Heart left ventricle (tissue), 16 donors: ENCODE data around the gene FAXDC2. TPM values are rescaled to one million over a fixed set of nuclear protein-coding genes. Genes with fewer than 3 reads are reported as not detected.

Source experiments
- ATAC-seq, 4 donors: fragments of 200-7000 bp; cut with Tn5 transposase; one replicate each; pipeline ENCODE4 v1.9.1; 2020 to 2022; ENCODE audit warnings: moderate library complexity in 4 of 4, mild to moderate bottlenecking in 3 of 4, moderate number of reproducible peaks in 1 of 4
- DNase-seq, 5 donors: peaks; one replicate each; pipeline ENCODE4 v3.0.0-alpha.2; 2020
- H3K27ac ChIP-seq, 12 donors: fragments of 200-600 bp; sonication (generic) in 4 of 12; one replicate each; pipeline versions ENCODE4 v1.5.0 to v1.8.0; 2016 to 2022; ENCODE audit warnings: mild to moderate bottlenecking in 2 of 12
- H3K27me3 ChIP-seq, 9 donors: fragments of 200-600 bp; sonication (generic) in 2 of 9; one replicate each; pipeline versions ENCODE4 v1.5.1 to v1.8.0; 2016 to 2022; ENCODE audit warnings: mild to moderate bottlenecking in 3 of 9
- H3K36me3 ChIP-seq, 9 donors: fragments of 200-600 bp; sonication (generic) in 2 of 9; one replicate each; pipeline versions ENCODE4 v1.5.0 to v1.8.0; 2018 to 2022; ENCODE audit warnings: mild to moderate bottlenecking in 2 of 9
- H3K4me1 ChIP-seq, 12 donors: fragments of 200-600 bp; sonication (generic) in 4 of 12; one replicate each; pipeline versions ENCODE4 v1.5.0 to v1.8.0; 2016 to 2022; ENCODE audit warnings: mild to moderate bottlenecking in 3 of 12
- H3K4me3 ChIP-seq, 12 donors: fragments of 200-600 bp; sonication (generic) in 4 of 12; one replicate each; pipeline versions ENCODE4 v1.5.0 to v1.8.0; 2017 to 2022; ENCODE audit warnings: mild to moderate bottlenecking in 9 of 12, moderate library complexity in 4 of 12
- H3K9me3 ChIP-seq, 12 donors: fragments of 200-600 bp; sonication (generic) in 4 of 12; one replicate each; pipeline versions ENCODE4 v1.5.0 to v1.8.0; 2016 to 2022; ENCODE audit warnings: mild to moderate bottlenecking in 1 of 12
- CTCF ChIP-seq, 12 donors: fragments of 200-600 bp; sonication (generic) in 4 of 12; IDR thresholded peaks; one replicate each; pipeline versions ENCODE4 v1.5.0 to v1.8.0; 2018 to 2022; ENCODE audit warnings: antibody characterized with exemption in 12 of 12, mild to moderate bottlenecking in 5 of 12
- POLR2A ChIP-seq, 2 donors: fragments of 450-650 bp; IDR thresholded peaks; one replicate each; pipeline ENCODE4 v1.6.1; 2017; ENCODE audit warnings: antibody characterized with exemption in 2 of 2, mild to moderate bottlenecking in 2 of 2, moderate library complexity in 2 of 2
- WGBS, 4 donors: extraction: QIAGEN DNeasy Blood & Tissue Kit in 2 of 4; methylation state at CpG; one replicate each; pipeline versions ENCODE4 v1.1.5 to v1.1.7; 2013 to 2018; 5-methylcytosine and 5-hydroxymethylcytosine counted together
- intact Hi-C, 10 donors: fragments of 100-400 bp; cut with DNase I; formaldehyde crosslinking; loops; one replicate each; pipeline versions ENCODE4 v1.11.1 to v1.14.2; 2022
- polyA plus RNA-seq, 2 donors: library from polyadenylated mRNA; stranded (reverse); fragments of 200-250 nt; gene quantifications; one replicate each; pipeline ENCODE4 v1.2.3, GENCODE V29; 2013
- total RNA-seq, 9 donors: library from RNA; depleted of rRNA in 2 of 9; stranded (reverse); fragments of >200 nt in 2 of 9; fragmentation: NEBNext Ultra II Directional in 3 of 9; extraction: Animal tissue kit (Norgen Biotek cat#: 25700) in 3 of 9; gene quantifications; one replicate each; pipeline versions ENCODE4 v1.1.0 to v1.2.4, GENCODE V29; 2016 to 2023
- donor health status: ischemic (EF 13 %, LVEDD 7.1; RV severe dilation, severe dysfunction).
- donor health status: healthy with polysubstance abuse.
- donor health status: DM: no; HTN: yes; CAD: no.
- donor health status: DM: no; HTN: no; CAD: no.
- donor health status: ischemic (EF 25% LVEDD 6.9; RV normal size, moderate dysfunction).
- donor health status: ischemic (EF 25% LVEDD 5.7; RV mildly dilated, moderate dysfunction).
- donor health status: healthy.
- donor health status: DM: yes; HTN: yes; CAD: no.
- donor health status: ischemic (EF 35%, LVEDD 5.7; RV mildly dilated, moderate dysfunction).
- donor health status: nonischemic (EF 11% LVEDD 7.7; RV severe dilation, severe dysfunction).
- donor health status: DM: yes; HTN: yes; CAD: no.
- donor health status: PGD.
- donor health status: ischemic (EF 29% LVEDD 5.4; RV normal size, mild dysfunction).
- donor health status: nonischemic (EF 23%, LVEDD 6.1; RV moderate dilation, normal function).

Gene FAXDC2
- total and polyA plus RNA-seq, 11 donors, result 5.3 to 39.5 (median 21.9) TPM

DNA sequence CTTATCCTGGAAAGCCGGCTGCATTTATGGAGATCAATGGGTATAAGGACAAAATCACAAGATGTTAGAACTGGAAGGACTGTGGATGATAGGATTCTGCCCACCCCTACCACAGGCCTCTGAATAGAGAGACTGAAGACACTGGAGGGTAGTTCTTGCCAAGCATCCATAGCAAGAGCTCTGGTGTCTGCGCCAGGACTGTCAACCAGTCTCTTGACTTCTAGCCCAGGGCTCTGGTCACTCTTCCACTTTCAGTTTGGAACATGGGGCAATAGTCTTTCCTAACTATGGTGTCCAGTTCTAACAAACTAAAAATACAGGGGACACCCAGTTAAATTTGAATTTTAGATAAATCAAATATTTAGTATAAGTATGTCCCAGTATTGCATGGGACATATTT is 71.9 kb downstream of the FAXDC2 start:
- Histone ChIP-seq H3K4me3 (no peak overlapping the region), H3K9me3 (no peaks in the 10 kb centered on the region), H3K36me3 (peaks cover 0 to 3% (median 0%) of the 10 kb centered on the region in 9 donors), H3K4me1 (peaks cover 12 to 98% (median 87%) of the 10 kb centered on the region in 12 donors), H3K27me3 (no peaks in the 10 kb centered on the region), H3K27ac (peak overlapping the region in 2 of 12 donors; percentile 0 to 49)
- TF ChIP-seq POLR2A (IDR thresholded peaks at IDR 0.05) (no peak), CTCF (IDR thresholded peaks at IDR 0.05) (no peak)
- peak in 3 of 4 donors; percentile 56 to 58 (median 58) for ATAC-seq
- peak in 2 of 5 donors; percentile 52 to 58 for DNase-seq
- intact Hi-C loops, result no loop called here
- 57 to 65% (median 63%) methylated on average over 2 of the region's 2 CpGs for WGBS, 4 donors

- DNase-seq (no peak), ATAC-seq (peak in 3 of 4 donors; percentile 33 to 51 (median 43))
- H3K4me1 ChIP-seq, result peaks cover 0 to 98% (median 87%) of the 10 kb centered on the region in 12 donors
- TF ChIP-seq POLR2A (IDR thresholded peaks at IDR 0.05), result no peak
- no peak for TF ChIP-seq CTCF (IDR thresholded peaks at IDR 0.05)
- H3K36me3 ChIP-seq, result peaks cover 0 to 3% (median 0%) of the 10 kb centered on the region in 9 donors
- H3K27ac ChIP-seq, result peak overlapping the region in 6 of 12 donors; percentile 2 to 59 (median 25)
- 40 to 65% (median 61%) methylated on average over 1 of the region's 1 CpG for WGBS, 4 donors
- intact Hi-C loops, result no loop called here
- no peak overlapping the region for H3K4me3 ChIP-seq
- no peaks in the 10 kb centered on the region for H3K27me3 ChIP-seq
- H3K9me3 ChIP-seq, result no peaks in the 10 kb centered on the region
These were observed 74.2 kb downstream of the FAXDC2 start for GRCh38 chr5:154776167-154776566.

DNA sequence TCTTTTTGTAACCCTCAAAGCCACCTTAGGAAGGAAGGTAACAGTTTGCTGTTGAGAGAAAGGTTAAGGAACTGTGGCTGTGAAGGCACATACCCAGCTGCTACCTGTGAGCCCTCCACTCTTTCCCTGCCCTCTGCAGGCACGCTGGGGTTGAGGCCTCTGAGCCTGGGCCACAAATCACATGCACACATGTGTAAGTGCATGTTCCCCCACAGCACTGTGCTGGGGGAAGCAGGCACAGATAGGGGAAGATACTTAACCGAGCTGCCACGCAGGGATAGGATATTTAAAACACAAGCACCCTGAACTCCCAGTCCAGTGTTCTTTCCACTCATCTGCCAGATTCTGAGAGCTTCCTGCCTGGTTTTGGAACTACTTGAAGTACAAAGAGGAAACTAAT is 77.1 kb downstream of the FAXDC2 start:
- H3K36me3 ChIP-seq, result peaks cover 0 to 3% (median 0%) of the 10 kb centered on the region in 9 donors
- H3K4me3 ChIP-seq, result no peak overlapping the region
- no peak for TF ChIP-seq POLR2A (IDR thresholded peaks at IDR 0.05)
- no peak for TF ChIP-seq CTCF (IDR thresholded peaks at IDR 0.05)
- peak overlapping the region in 4 of 12 donors; percentile 15 to 37 (median 20) for H3K27ac ChIP-seq
- DNase-seq, result no peak
- ATAC-seq, result peak in 2 of 4 donors; percentile 12 to 31
- no peaks in the 10 kb centered on the region for H3K27me3 ChIP-seq
- no peaks in the 10 kb centered on the region for H3K9me3 ChIP-seq
- H3K4me1 ChIP-seq, result peaks cover 6 to 98% (median 87%) of the 10 kb centered on the region in 12 donors
- intact Hi-C loops, result no loop called here
- 38 to 54% (median 47%) methylated on average over 3 of the region's 3 CpGs for WGBS, 4 donors

DNA sequence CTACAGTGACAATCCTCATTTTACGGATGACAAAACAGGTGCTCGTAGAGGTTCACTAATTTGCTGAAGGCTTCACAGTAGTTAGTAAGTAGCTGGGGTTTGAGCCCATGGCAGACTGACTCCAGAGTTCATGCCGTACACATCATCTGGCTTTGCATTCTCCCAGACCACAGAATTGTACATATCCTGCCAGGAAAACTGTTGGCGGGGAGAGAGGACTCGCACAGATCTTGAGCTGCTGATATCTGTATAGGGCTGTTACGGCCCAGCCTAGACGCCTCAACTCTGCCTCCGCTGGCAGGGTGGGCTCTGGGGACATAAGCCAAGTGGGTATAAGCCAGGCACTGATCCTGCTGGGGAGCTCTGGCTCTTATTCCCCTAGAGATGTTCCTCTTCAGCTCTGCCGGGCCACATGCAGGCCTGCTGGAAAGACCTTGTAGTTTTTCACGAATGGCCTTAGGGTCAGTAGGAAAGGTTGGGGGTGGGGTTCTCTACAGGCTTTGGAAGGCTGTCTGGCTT is 79.0 kb downstream of the FAXDC2 start:
- intact Hi-C loops, result no loop called here
- peaks cover 9 to 100% (median 92%) of the 10 kb centered on the region in 12 donors for H3K4me1 ChIP-seq
- WGBS, 4 donors, result 14 to 21% (median 17%) methylated on average over 10 of the region's 10 CpGs
- ATAC-seq (peak; percentile 62 to 73 (median 70)), DNase-seq (peak in 4 of 5 donors; percentile 23 to 42 (median 37))
- no peaks in the 10 kb centered on the region for H3K36me3 ChIP-seq
- no peaks in the 10 kb centered on the region for H3K27me3 ChIP-seq
- H3K9me3 ChIP-seq, result no peaks in the 10 kb centered on the region
- peak overlapping the region in 11 of 12 donors; percentile 3 to 72 (median 41) for H3K27ac ChIP-seq
- TF ChIP-seq POLR2A (IDR thresholded peaks at IDR 0.05), result no peak
- no peak for TF ChIP-seq CTCF (IDR thresholded peaks at IDR 0.05)
- peak overlapping the region in 2 of 12 donors; percentile 2 to 17 for H3K4me3 ChIP-seq
